Measurements from ENCODE around the gene MAML3.

DNA sequence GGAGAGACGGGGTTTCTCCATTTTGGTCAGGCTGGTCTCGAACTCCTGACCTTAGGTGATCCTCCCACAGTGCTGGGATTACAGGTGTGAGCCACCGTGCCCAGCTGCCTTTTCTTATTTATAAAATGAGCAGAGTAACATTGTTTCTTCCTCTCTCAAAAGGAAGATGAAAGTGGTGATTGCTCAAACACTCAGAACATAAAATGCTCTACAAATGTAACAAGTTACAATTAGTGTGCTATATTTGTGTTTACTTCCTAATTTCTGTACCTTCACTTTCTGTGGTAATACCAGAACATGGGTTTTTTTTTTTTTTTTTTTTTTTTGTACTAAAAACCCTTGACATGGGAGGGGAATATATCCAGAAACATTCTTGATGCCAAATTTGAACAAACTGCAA is 290.5 kb downstream of the MAML3 start:
- no peak for TF ChIP-seq POLR2A (IDR thresholded peaks at IDR 0.05)
- no peak for TF ChIP-seq CTCF (IDR thresholded peaks at IDR 0.05)

All from transverse colon (tissue), 3 donors.